ENCODE results near the gene SHISA9. TPM values are rescaled to one million over a fixed set of nuclear protein-coding genes. Genes with fewer than 3 reads are reported as not detected.

Gene SHISA9
- total and polyA plus RNA-seq, 4 donors = under 0.01 to 0.46 (median 0.07) TPM

DNA sequence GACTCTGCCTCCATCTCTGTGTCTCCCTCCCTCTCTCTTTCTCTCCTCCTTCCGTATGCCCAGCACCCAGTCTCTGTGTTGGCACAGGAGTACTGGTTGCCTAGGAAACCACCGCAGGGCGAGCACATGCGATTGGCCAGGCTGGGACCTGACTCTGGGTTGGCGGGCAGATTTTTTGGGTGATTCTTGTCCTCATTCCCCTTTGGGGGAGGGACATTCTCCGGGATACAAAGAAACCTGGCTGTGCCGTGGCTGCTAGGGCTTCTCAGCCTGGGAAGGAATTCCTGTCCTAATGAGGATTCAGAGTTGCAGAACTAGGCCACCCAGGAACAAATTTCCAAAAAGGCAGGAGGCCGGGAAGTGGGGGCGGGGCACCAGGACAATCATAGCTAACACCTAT is 168.9 kb downstream of the SHISA9 start:
- no peak overlapping the region for H3K9ac ChIP-seq (ENCODE audit: insufficient read depth in 1 of 2, low read length in 2 of 2)
- WGBS, 2 donors = 11% methylated on average over 9 of the region's 9 CpGs
- H3K27me3 ChIP-seq (ENCODE audit: control insufficient read depth in 3 of 3, insufficient read depth in 3 of 3, low read length in 2 of 3) = no peaks in the 10 kb centered on the region
- TF ChIP-seq CTCF (IDR thresholded peaks at IDR 0.05; ENCODE audit: control extremely low read depth, extremely low read depth) = no peak
- H3K9me3 ChIP-seq (ENCODE audit: control insufficient read depth in 4 of 4, insufficient read depth in 3 of 4, low read length in 3 of 4) = peaks cover 0 to 9% (median 3%) of the 10 kb centered on the region in 4 donors
- H3K4me3 ChIP-seq = no peak overlapping the region
- no peaks in the 10 kb centered on the region for H3K36me3 ChIP-seq (ENCODE audit: control insufficient read depth in 4 of 4, insufficient read depth in 4 of 4, low read length in 4 of 4)
- no peak for DNase-seq
- H3K27ac ChIP-seq (ENCODE audit: low read depth in 1 of 2, low read length in 1 of 2) = no peak overlapping the region
- ATAC-seq (ENCODE audit: insufficient read depth, low FRiP score) = no peak
- no peaks in the 10 kb centered on the region for H3K4me1 ChIP-seq (ENCODE audit: control insufficient read depth in 5 of 5, insufficient read depth in 5 of 5, low read length in 5 of 5)

GRCh38 chr16:13076878-13077277 is 175.5 kb downstream of the SHISA9 start:
- no peak for ATAC-seq (ENCODE audit: insufficient read depth, low FRiP score)
- Histone ChIP-seq H3K4me1 (ENCODE audit: control insufficient read depth in 5 of 5, insufficient read depth in 5 of 5, low read length in 5 of 5) (no peaks in the 10 kb centered on the region), H3K4me3 (no peak overlapping the region), H3K9me3 (ENCODE audit: control insufficient read depth in 4 of 4, insufficient read depth in 3 of 4, low read length in 3 of 4) (no peaks in the 10 kb centered on the region), H3K27ac (ENCODE audit: low read depth in 1 of 2, low read length in 1 of 2) (no peak overlapping the region), H3K9ac (ENCODE audit: insufficient read depth in 1 of 2, low read length in 2 of 2) (no peak overlapping the region), H3K27me3 (ENCODE audit: control insufficient read depth in 3 of 3, insufficient read depth in 3 of 3, low read length in 2 of 3) (no peaks in the 10 kb centered on the region), H3K36me3 (ENCODE audit: control insufficient read depth in 4 of 4, insufficient read depth in 4 of 4, low read length in 4 of 4) (no peaks in the 10 kb centered on the region)
- WGBS, 2 donors = 74 to 85% methylated on average over 6 of the region's 6 CpGs
- DNase-seq = no peak
- no peak for TF ChIP-seq CTCF (IDR thresholded peaks at IDR 0.05; ENCODE audit: control extremely low read depth, extremely low read depth)

- 61 to 76% methylated on average over 1 of the region's 1 CpG for WGBS, 2 donors
- no peak overlapping the region for H3K4me3 ChIP-seq
- no peak overlapping the region for H3K9ac ChIP-seq (ENCODE audit: insufficient read depth in 1 of 2, low read length in 2 of 2)
- no peaks in the 10 kb centered on the region for H3K27me3 ChIP-seq (ENCODE audit: control insufficient read depth in 3 of 3, insufficient read depth in 3 of 3, low read length in 2 of 3)
- DNase-seq (no peak), ATAC-seq (ENCODE audit: insufficient read depth, low FRiP score) (no peak)
- H3K9me3 ChIP-seq (ENCODE audit: control insufficient read depth in 4 of 4, insufficient read depth in 3 of 4, low read length in 3 of 4) = peaks cover 0 to under 1% (median 0%) of the 10 kb centered on the region in 4 donors
- no peaks in the 10 kb centered on the region for H3K4me1 ChIP-seq (ENCODE audit: control insufficient read depth in 5 of 5, insufficient read depth in 5 of 5, low read length in 5 of 5)
- H3K36me3 ChIP-seq (ENCODE audit: control insufficient read depth in 4 of 4, insufficient read depth in 4 of 4, low read length in 4 of 4) = no peaks in the 10 kb centered on the region
- no peak for TF ChIP-seq CTCF (IDR thresholded peaks at IDR 0.05; ENCODE audit: control extremely low read depth, extremely low read depth)
- no peak overlapping the region for H3K27ac ChIP-seq (ENCODE audit: low read depth in 1 of 2, low read length in 1 of 2)
These were observed 176.4 kb downstream of the SHISA9 start for GRCh38 chr16:13077816-13078215.

DNA sequence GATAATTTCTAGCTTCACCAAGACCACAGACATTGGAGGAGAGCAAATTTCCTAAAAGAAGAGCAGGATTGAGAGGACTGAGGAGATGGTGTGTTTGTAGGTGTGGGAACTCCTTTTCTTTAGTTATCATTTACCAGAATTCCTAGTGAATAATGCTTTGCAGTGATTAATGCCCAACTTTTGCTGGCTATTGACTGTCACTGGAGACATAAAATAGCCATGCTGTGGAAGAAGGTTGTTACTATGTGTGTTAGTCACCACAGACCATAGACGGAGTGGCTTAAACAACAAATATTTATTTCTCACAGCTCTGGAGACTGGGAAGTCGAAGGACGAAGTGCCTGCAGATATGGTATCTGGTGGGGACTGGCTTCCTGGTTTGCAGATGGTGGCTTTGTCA is 179.1 kb downstream of the SHISA9 start:
- no peaks in the 10 kb centered on the region for H3K36me3 ChIP-seq (ENCODE audit: control insufficient read depth in 4 of 4, insufficient read depth in 4 of 4, low read length in 4 of 4)
- H3K27me3 ChIP-seq (ENCODE audit: control insufficient read depth in 3 of 3, insufficient read depth in 3 of 3, low read length in 2 of 3) = no peaks in the 10 kb centered on the region
- H3K9me3 ChIP-seq (ENCODE audit: control insufficient read depth in 4 of 4, insufficient read depth in 3 of 4, low read length in 3 of 4) = peaks cover 0 to 5% (median 0%) of the 10 kb centered on the region in 4 donors
- TF ChIP-seq CTCF (IDR thresholded peaks at IDR 0.05; ENCODE audit: control extremely low read depth, extremely low read depth) = no peak
- 93 to 96% methylated on average over 3 of the region's 3 CpGs for WGBS, 2 donors
- no peak overlapping the region for H3K27ac ChIP-seq (ENCODE audit: low read depth in 1 of 2, low read length in 1 of 2)
- H3K9ac ChIP-seq (ENCODE audit: insufficient read depth in 1 of 2, low read length in 2 of 2) = no peak overlapping the region
- no peak overlapping the region for H3K4me3 ChIP-seq
- ATAC-seq (ENCODE audit: insufficient read depth, low FRiP score) (no peak), DNase-seq (no peak)
- no peaks in the 10 kb centered on the region for H3K4me1 ChIP-seq (ENCODE audit: control insufficient read depth in 5 of 5, insufficient read depth in 5 of 5, low read length in 5 of 5)
